Endothelial cell of umbilical vein (primary cell): Measurements from ENCODE around the gene B3GALNT2. TPM values are rescaled to one million over a fixed set of nuclear protein-coding genes. Genes with fewer than 3 reads are reported as not detected.

Experiments
- BruUV-seq: library from RNA; stranded (reverse); fragments of 400-500 nt; replicated peaks from 2 replicates; lab custom pipeline; 2021; lab: Mats Ljungman, UMichigan
- CTCF ChIA-PET: fragments of 300-600, 350-600 bp; sonication (Branson Sonifier 250); formaldehyde crosslinking; loops from one replicate; lab custom pipeline; 2021; ENCODE audit warnings: antibody characterized with exemption, inconsistent platforms; lab: Charles Lee
- POLR2A ChIA-PET: fragments of 300-600, 350-600 bp; sonication (Branson Sonifier 250); formaldehyde crosslinking; loops from one replicate; lab custom pipeline; 2021; ENCODE audit warnings: antibody characterized with exemption, inconsistent platforms; lab: Charles Lee
- DNase-seq: peaks from one replicate; pipeline ENCODE4 v3.0.0-alpha.2; 2011; ENCODE audit warnings: low read depth, low spot score
- FAIRE-seq: peaks from 2 replicates; lab custom pipeline; 2011; peaks lifted over from hg19 to GRCh38; lab: Jason Lieb, UNC
- H2AFZ ChIP-seq: 2 replicates; pipeline ENCODE4 v1.6.0; 2012; ENCODE audit warnings: low read depth, low read length, control low read depth, inconsistent platforms
- H3K27ac ChIP-seq: 2 replicates; pipeline ENCODE4 v1.5.1; 2011; ENCODE audit warnings: low read depth, mild to moderate bottlenecking, control low read depth, low read length, moderate library complexity; ENCODE audit not compliant: insufficient read depth
- H3K27me3 ChIP-seq, 2 experiments: 2 replicates each; pipeline versions ENCODE4 v1.6.0 to v1.6.1; 2011; ENCODE audit warnings: low read length in 2 of 2, mixed read lengths in 1 of 2; ENCODE audit not compliant: control insufficient read depth in 2 of 2, insufficient read depth in 2 of 2
- H3K36me3 ChIP-seq, 2 experiments: 2 replicates in 1 of 2; 3 replicates in 1 of 2; pipeline ENCODE4 v1.5.1; 2011; ENCODE audit warnings: low read length in 2 of 2, mild to moderate bottlenecking in 1 of 2, moderate library complexity in 1 of 2; ENCODE audit not compliant: control insufficient read depth in 2 of 2, insufficient read depth in 2 of 2; ENCODE audit errors: extremely low read depth in 1 of 2
- H3K4me1 ChIP-seq: 3 replicates; pipeline ENCODE4 v1.5.1; 2011; ENCODE audit warnings: mild to moderate bottlenecking, low read length; ENCODE audit not compliant: control insufficient read depth, insufficient read depth; ENCODE audit errors: extremely low read depth
- H3K4me2 ChIP-seq: 2 replicates; pipeline ENCODE4 v1.6.1; 2011; ENCODE audit warnings: low read length, control low read depth, mixed read lengths; ENCODE audit not compliant: insufficient read depth
- H3K4me3 ChIP-seq, 3 experiments: fragments of 200-600 bp in 1 of 3; sonication (generic), shearing (Covaris generic) in 1 of 3; replicated peaks in 1 of 3; 2 replicates each; pipeline ENCODE4 v1.5.1; 2011 to 2016; ENCODE audit warnings: control low read depth in 3 of 3, low read length in 3 of 3, mild to moderate bottlenecking in 2 of 3, inconsistent platforms in 1 of 3, low read depth in 1 of 3, moderate library complexity in 1 of 3; ENCODE audit not compliant: insufficient read depth in 1 of 3
- H3K79me2 ChIP-seq: 2 replicates; pipeline ENCODE4 v1.6.0; 2012; ENCODE audit warnings: low read length, inconsistent platforms; ENCODE audit not compliant: control insufficient read depth, insufficient read depth
- H3K9ac ChIP-seq: replicated peaks from 2 replicates; pipeline ENCODE3; 2011; ENCODE audit warnings: low read length, control low read depth; ENCODE audit not compliant: insufficient read depth; ENCODE audit errors: extremely low read depth
- H3K9me1 ChIP-seq: replicated peaks from 3 replicates; pipeline ENCODE4 v1.6.0; 2011; ENCODE audit warnings: mild to moderate bottlenecking, low read length; ENCODE audit not compliant: control insufficient read depth, insufficient read depth; ENCODE audit errors: extremely low read depth
- H3K9me3 ChIP-seq: replicated peaks from 2 replicates; pipeline ENCODE4 v1.5.1; 2012; ENCODE audit warnings: low read length, inconsistent platforms; ENCODE audit not compliant: control insufficient read depth, insufficient read depth
- H4K20me1 ChIP-seq: replicated peaks from 2 replicates; pipeline ENCODE3; 2011; ENCODE audit warnings: mild to moderate bottlenecking, low read length; ENCODE audit not compliant: control insufficient read depth, insufficient read depth; ENCODE audit errors: extremely low read depth
- EZH2 ChIP-seq: IDR thresholded peaks from 2 replicates; pipeline ENCODE4 v1.6.1; 2012; ENCODE audit warnings: borderline replicate concordance, low read depth, mild to moderate bottlenecking, moderate library complexity, low read length, inconsistent platforms; ENCODE audit not compliant: severe bottlenecking
- FOS ChIP-seq: IDR thresholded peaks from 2 replicates; pipeline ENCODE4 v1.6.1; 2011; ENCODE audit warnings: mild to moderate bottlenecking, low read length, moderate library complexity, borderline replicate concordance; ENCODE audit not compliant: insufficient read depth
- GATA2 ChIP-seq: IDR thresholded peaks from 2 replicates; pipeline ENCODE4 v1.7.0; 2011; ENCODE audit warnings: low read depth, mild to moderate bottlenecking, moderate library complexity, mixed read lengths, low read length; ENCODE audit not compliant: insufficient read length, insufficient read depth
- JUN ChIP-seq: IDR thresholded peaks from 2 replicates; pipeline ENCODE4 v1.6.1; 2011; ENCODE audit warnings: borderline replicate concordance, low read depth; ENCODE audit not compliant: insufficient read length, insufficient read depth
- MYC ChIP-seq: IDR thresholded peaks from one replicate; pipeline ENCODE4 v1.6.1; 2011; ENCODE audit warnings: mild to moderate bottlenecking, low read depth, low read length
- POLR2A ChIP-seq: IDR thresholded peaks from 2 replicates; pipeline ENCODE4 v1.6.1; 2012; ENCODE audit warnings: low read depth, mild to moderate bottlenecking, control low read depth, low read length
- POLR2AphosphoS5 ChIP-seq: IDR thresholded peaks from 2 replicates; pipeline ENCODE4 v1.6.1; 2012; ENCODE audit warnings: low read depth, mild to moderate bottlenecking, control low read depth, low read length, moderate library complexity; ENCODE audit not compliant: insufficient read depth
- dilution Hi-C: fragments of 300-500 bp; cut with MboI; formaldehyde crosslinking; loops from one replicate; pipeline ENCODE4 v1.15.0; 2019; ENCODE audit warnings: low sequenced_read_pairs; ENCODE audit not compliant: extremely low pct_ligation_motif_present
- intact Hi-C: fragments of 100-400 bp; cut with micrococcal nuclease; formaldehyde crosslinking; loops from one replicate; pipeline ENCODE4 v1.10.0; 2022
- polyA plus RNA-seq, 4 experiments: library from polyadenylated mRNA; depleted of rRNA in 3 of 4; stranded (reverse) in 3 of 4; unstranded in 1 of 4; fragments of >200 nt; gene quantifications; 2 replicates each; pipeline versions ENCODE4 v1.2.1 to v1.2.3, GENCODE V29; 2011 to 2012; ENCODE audit warnings: missing spikeins in 1 of 4
- total RNA-seq: library from RNA; stranded (reverse); gene quantifications from 2 replicates; pipeline ENCODE4 v1.2.3, GENCODE V29; 2021
- TF ChIP-seq, protein P1 (sequence below), 2 donors: IDR thresholded peaks; 1 replicate in 1 of 2; 2 replicates in 1 of 2; pipeline ENCODE4 v1.5.1; 2011; ENCODE audit warnings: low read length in 2 of 2, mild to moderate bottlenecking in 2 of 2, moderate library complexity in 2 of 2, control low read depth in 1 of 2, inconsistent platforms in 1 of 2, low read depth in 1 of 2; ENCODE audit not compliant: insufficient read depth in 1 of 2; ENCODE audit errors: extremely low read depth in 1 of 2
- TF ChIP-seq, protein P2 (sequence below): IDR thresholded peaks from 2 replicates; pipeline ENCODE4 v1.6.1; 2011; ENCODE audit not compliant: insufficient read depth, insufficient read length

The B3GALNT2 gene
- total and polyA plus RNA-seq, 2 donors (not counting 3 experiments of a cell fraction or from before 2014, with no cell fraction given), result 12.0 to 32.2 TPM

GRCh38 chr1:235510823-235511222, 6.6 kb upstream of the B3GALNT2 start:
- TF ChIP-seq FOS (no peak), EZH2 (no peak)
- FAIRE-seq (no peak), DNase-seq (no peak)
- dilution Hi-C loops (no loop called here), intact Hi-C loops (loop anchor here (5.0 kb wide), 3 partner anchors 91 to 221 kb away; no protein-coding TSS in a partner anchor)
- Histone ChIP-seq H4K20me1 (no peaks in the 10 kb centered on the region), H3K36me3 (no peaks in the 10 kb centered on the region), H3K27me3 (no peaks in the 10 kb centered on the region), H3K9me1 (no peaks in the 10 kb centered on the region), H3K4me3 (no peak overlapping the region), H3K4me1 (no peaks in the 10 kb centered on the region), H3K9ac (no peak overlapping the region), H3K79me2 (no peaks in the 10 kb centered on the region), H2AFZ (no peak overlapping the region), H3K27ac (no peak overlapping the region), H3K9me3 (no peaks in the 10 kb centered on the region), H3K4me2 (no peak overlapping the region)
- CTCF ChIA-PET, result no interaction called here
- no TSS peak for BruUV-seq
- POLR2A ChIA-PET, result no interaction called here

DNA sequence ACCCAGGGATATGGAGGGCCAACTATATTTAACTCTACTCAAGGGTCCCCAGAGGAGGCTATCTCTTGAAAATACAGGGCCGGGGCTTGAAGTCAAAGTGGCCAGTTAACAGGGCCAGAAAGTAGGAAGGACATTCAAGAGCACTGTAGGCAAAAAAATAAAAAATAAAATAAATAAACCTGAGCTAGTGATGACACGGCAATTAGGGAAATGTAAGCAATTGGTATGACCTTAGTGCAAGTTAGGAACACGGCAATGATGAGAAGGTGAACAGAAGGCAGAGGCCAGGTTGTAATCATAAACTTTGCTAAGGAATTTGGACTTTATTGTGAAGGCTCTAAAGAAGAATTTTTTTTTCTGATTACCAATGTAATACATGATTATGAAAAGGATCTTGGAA, 3.4 kb upstream of the B3GALNT2 start:
- intact Hi-C loops (loop anchor here (10.0 kb wide), 2 partner anchors 557 to 1033 kb away; partner anchors contain the start of genes NID1 and TARBP1), dilution Hi-C loops (no loop called here)
- ChIA-PET CTCF (no interaction called here), POLR2A (no interaction called here)
- Histone ChIP-seq H3K36me3 (no peaks in the 10 kb centered on the region), H2AFZ (no peak overlapping the region), H3K4me1 (peaks cover 4% of the 10 kb centered on the region), H3K79me2 (peaks cover 13% of the 10 kb centered on the region), H3K4me3 (no peak overlapping the region), H3K4me2 (no peak overlapping the region), H3K9me1 (no peaks in the 10 kb centered on the region), H3K9me3 (no peaks in the 10 kb centered on the region), H3K27ac (no peak overlapping the region), H4K20me1 (no peaks in the 10 kb centered on the region), H3K27me3 (no peaks in the 10 kb centered on the region), H3K9ac (no peak overlapping the region)
- FAIRE-seq (no peak), DNase-seq (no peak)
- no TSS peak for BruUV-seq
- TF ChIP-seq POLR2A, result no peak
- TF ChIP-seq JUN, result no peak
- no peak for TF ChIP-seq EZH2
- no peak for TF ChIP-seq POLR2AphosphoS5
- no peak for TF ChIP-seq GATA2
- TF ChIP-seq MYC, result no peak
- no peak for TF ChIP-seq FOS
- TF ChIP-seq, protein P1, sequence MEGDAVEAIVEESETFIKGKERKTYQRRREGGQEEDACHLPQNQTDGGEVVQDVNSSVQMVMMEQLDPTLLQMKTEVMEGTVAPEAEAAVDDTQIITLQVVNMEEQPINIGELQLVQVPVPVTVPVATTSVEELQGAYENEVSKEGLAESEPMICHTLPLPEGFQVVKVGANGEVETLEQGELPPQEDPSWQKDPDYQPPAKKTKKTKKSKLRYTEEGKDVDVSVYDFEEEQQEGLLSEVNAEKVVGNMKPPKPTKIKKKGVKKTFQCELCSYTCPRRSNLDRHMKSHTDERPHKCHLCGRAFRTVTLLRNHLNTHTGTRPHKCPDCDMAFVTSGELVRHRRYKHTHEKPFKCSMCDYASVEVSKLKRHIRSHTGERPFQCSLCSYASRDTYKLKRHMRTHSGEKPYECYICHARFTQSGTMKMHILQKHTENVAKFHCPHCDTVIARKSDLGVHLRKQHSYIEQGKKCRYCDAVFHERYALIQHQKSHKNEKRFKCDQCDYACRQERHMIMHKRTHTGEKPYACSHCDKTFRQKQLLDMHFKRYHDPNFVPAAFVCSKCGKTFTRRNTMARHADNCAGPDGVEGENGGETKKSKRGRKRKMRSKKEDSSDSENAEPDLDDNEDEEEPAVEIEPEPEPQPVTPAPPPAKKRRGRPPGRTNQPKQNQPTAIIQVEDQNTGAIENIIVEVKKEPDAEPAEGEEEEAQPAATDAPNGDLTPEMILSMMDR (IDR thresholded peaks at IDR 0.05; ENCODE audit: extremely low read depth in 1 of 2, insufficient read depth in 1 of 2, low read depth in 1 of 2, low read length in 2 of 2), result no peak
- TF ChIP-seq, protein P2, sequence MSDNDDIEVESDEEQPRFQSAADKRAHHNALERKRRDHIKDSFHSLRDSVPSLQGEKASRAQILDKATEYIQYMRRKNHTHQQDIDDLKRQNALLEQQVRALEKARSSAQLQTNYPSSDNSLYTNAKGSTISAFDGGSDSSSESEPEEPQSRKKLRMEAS, result no peak
